ENCODE measurements around the gene CTSE. TPM values are rescaled to one million over a fixed set of nuclear protein-coding genes. Genes with fewer than 3 reads are reported as not detected.

The CTSE gene
- total and polyA plus RNA-seq, 2 experiments from 2014 or later, result not detected

GRCh38 chr1:206047271-206047670 lies 23.6 kb upstream of the CTSE start:
- H3K4me3 ChIP-seq, result no peak overlapping the region
- no peaks in the 10 kb centered on the region for H3K36me3 ChIP-seq (ENCODE audit: insufficient read depth)
- no peaks in the 10 kb centered on the region for H3F3A ChIP-seq (replicated peaks; ENCODE audit: low read depth)
- H3K36me3 Mint-ChIP-seq (ENCODE audit: low read depth), result no peaks in the 10 kb centered on the region
- H4K20me1 ChIP-seq (replicated peaks; ENCODE audit: insufficient read depth), result no peaks in the 10 kb centered on the region
- no peaks in the 10 kb centered on the region for H3K79me2 ChIP-seq (replicated peaks; ENCODE audit: insufficient read depth)
- peaks cover 3% of the 10 kb centered on the region for H3K27me3 Mint-ChIP-seq (ENCODE audit: insufficient read depth, low read depth, poor library complexity)
- H3K4me3 Mint-ChIP-seq, result no peak overlapping the region
- no peak for ATAC-seq
- DNase-seq (ENCODE audit: low spot score), result no peak
- H3K4me1 Mint-ChIP-seq, result peaks cover 7% of the 10 kb centered on the region
- TF ChIP-seq REST (IDR thresholded peaks at IDR 0.05; ENCODE audit: unreplicated experiment) (no peak), ETS1 (IDR thresholded peaks at IDR 0.05) (no peak), EZH2phosphoT487 (IDR thresholded peaks at IDR 0.05; ENCODE audit: unreplicated experiment) (no peak), NANOG (IDR thresholded peaks at IDR 0.05; ENCODE audit: borderline replicate concordance) (no peak), ZNF114 (CRISPR knock-in tag; IDR thresholded peaks at IDR 0.05) (no peak), ZNF462 (CRISPR knock-in tag; IDR thresholded peaks at IDR 0.05) (no peak), EZH2 (IDR thresholded peaks at IDR 0.05; ENCODE audit: low read depth, unreplicated experiment) (no peak), CREB1 (CRISPR knock-in tag; IDR thresholded peaks at IDR 0.05; ENCODE audit: low read depth) (no peak)
- no peak overlapping the region for H3K4me2 ChIP-seq
- H3K27me3 ChIP-seq (ENCODE audit: insufficient read depth), result no peaks in the 10 kb centered on the region
- H2AFZ ChIP-seq, result peak overlapping the region; percentile 38; the same call in 1 of the 2 replicates
- H3K4me1 ChIP-seq (ENCODE audit: insufficient read depth), result peaks cover 11% of the 10 kb centered on the region
- H3K9me3 Mint-ChIP-seq, result no peaks in the 10 kb centered on the region; the same call in 2 of the 3 replicates
- no peak overlapping the region for H3K27ac Mint-ChIP-seq
- H3K9me2 ChIP-seq (ENCODE audit: insufficient read depth), result no peaks in the 10 kb centered on the region
- H3K27ac ChIP-seq (ENCODE audit: low read depth), result no peak overlapping the region
